ENCODE measurements around the gene AGTR1. TPM values are rescaled to one million over a fixed set of nuclear protein-coding genes. Genes with fewer than 3 reads are reported as not detected.

The AGTR1 gene
- total and polyA plus RNA-seq, 2 of the 13 experiments (the other 11 are each of a cell fraction or from before 2014, with no cell fraction given): 0.64 to 1.5 TPM

DNA sequence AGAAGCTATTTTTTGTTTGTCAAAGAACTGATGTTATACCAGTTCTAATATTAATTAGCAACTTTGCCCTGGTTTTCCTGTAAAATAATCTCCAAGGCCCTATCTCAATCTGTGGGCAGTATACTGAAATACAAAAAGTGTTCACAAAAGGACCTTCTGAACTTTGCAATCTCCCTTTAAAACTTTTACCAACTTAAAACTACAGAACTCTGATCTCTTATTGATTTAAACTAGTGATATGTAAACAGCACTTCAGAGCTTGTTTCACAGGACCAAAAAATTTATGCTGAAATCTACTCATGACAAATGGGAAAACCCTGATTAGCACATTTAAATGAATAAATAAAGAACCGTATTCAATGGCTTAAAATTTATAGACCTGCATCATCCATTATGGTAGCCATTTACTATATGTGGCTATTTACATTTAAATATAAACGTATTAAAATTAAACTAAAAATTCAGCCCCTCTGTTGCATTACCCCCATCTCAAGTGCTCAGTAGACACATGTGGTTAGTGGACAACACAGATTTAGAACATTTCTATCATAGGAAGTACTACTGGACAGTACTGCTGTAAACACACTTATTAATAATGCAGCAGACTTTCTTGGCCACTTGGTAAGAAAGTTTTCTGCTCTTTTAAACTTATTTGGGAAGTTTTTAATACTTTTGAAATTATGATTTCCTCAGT, 12.0 kb downstream of the AGTR1 start (continued):
- TF ChIP-seq NCOR1 (IDR thresholded peaks at IDR 0.05; ENCODE audit: borderline replicate concordance, low read length): peak; percentile 58
- no peak for TF ChIP-seq ZKSCAN5 (CRISPR knock-in tag; IDR thresholded peaks at IDR 0.05)
- TF ChIP-seq AKAP8 (CRISPR knock-in tag; IDR thresholded peaks at IDR 0.05): no peak
- TF ChIP-seq NR2F6 (IDR thresholded peaks at IDR 0.05): peak; percentile 70; the same call in 1 of the 2 replicates
- TF ChIP-seq NR2F6 (CRISPR knock-in tag; IDR thresholded peaks at IDR 0.05): 0 out of 2 replicates have a peak, but pooled peaks have one; percentile 40
- no peak for TF ChIP-seq ZNF543 (CRISPR knock-in tag; IDR thresholded peaks at IDR 0.05)
- TF ChIP-seq, protein P1, sequence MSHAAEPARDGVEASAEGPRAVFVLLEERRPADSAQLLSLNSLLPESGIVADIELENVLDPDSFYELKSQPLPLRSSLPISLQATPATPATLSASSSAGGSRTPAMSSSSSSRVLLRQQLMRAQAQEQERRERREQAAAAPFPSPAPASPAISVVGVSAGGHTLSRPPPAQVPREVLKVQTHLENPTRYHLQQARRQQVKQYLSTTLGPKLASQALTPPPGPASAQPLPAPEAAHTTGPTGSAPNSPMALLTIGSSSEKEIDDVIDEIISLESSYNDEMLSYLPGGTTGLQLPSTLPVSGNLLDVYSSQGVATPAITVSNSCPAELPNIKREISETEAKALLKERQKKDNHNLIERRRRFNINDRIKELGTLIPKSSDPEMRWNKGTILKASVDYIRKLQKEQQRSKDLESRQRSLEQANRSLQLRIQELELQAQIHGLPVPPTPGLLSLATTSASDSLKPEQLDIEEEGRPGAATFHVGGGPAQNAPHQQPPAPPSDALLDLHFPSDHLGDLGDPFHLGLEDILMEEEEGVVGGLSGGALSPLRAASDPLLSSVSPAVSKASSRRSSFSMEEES (CRISPR knock-in tag; IDR thresholded peaks at IDR 0.05): no peak; the same call in 1 of the 2 replicates
- TF ChIP-seq KLF12 (CRISPR knock-in tag; IDR thresholded peaks at IDR 0.05; ENCODE audit: borderline replicate concordance): no peak
- TF ChIP-seq ZBTB42 (CRISPR knock-in tag; IDR thresholded peaks at IDR 0.05): no peak
- TF ChIP-seq BRCA1 (CRISPR knock-in tag; IDR thresholded peaks at IDR 0.05): no peak
- no peak for TF ChIP-seq EZH2 (conservative IDR thresholded peaks at IDR 0.05; ENCODE audit: low read depth, low read length)
- 0 out of 4 replicates have a peak, but pooled peaks of 1 of the 2 experiments have one; percentile 29 for TF ChIP-seq KLF16 (CRISPR knock-in tag; IDR thresholded peaks at IDR 0.05)
- TF ChIP-seq ZNF30 (CRISPR knock-in tag; IDR thresholded peaks at IDR 0.05): no peak
- no peak for TF ChIP-seq ELF1 (CRISPR knock-in tag; IDR thresholded peaks at IDR 0.05)
- peak; percentile 71 for TF ChIP-seq HNF4G (IDR thresholded peaks at IDR 0.05; ENCODE audit: borderline replicate concordance, low read depth, low read length)
- TF ChIP-seq HNF4G (CRISPR knock-in tag; IDR thresholded peaks at IDR 0.05; ENCODE audit: borderline replicate concordance, low read depth): no peak
- TF ChIP-seq MLLT10 (CRISPR knock-in tag; IDR thresholded peaks at IDR 0.05): no peak
- no peak for TF ChIP-seq ZSCAN30 (CRISPR knock-in tag; IDR thresholded peaks at IDR 0.05)
- TF ChIP-seq ATRX (CRISPR knock-in tag; IDR thresholded peaks at IDR 0.05; ENCODE audit: borderline replicate concordance): no peak
- no peak for TF ChIP-seq ESRRA (CRISPR knock-in tag; IDR thresholded peaks at IDR 0.05; ENCODE audit: low read depth)
- TF ChIP-seq ZNF225 (CRISPR knock-in tag; IDR thresholded peaks at IDR 0.05): no peak
- no peak for TF ChIP-seq ZNF234 (CRISPR knock-in tag; conservative IDR thresholded peaks at IDR 0.05)
- TF ChIP-seq FOXA1 (IDR thresholded peaks at IDR 0.05): peak; percentile 93
- TF ChIP-seq FOXA1 (CRISPR knock-in tag; IDR thresholded peaks at IDR 0.05): peak; percentile 84
- TF ChIP-seq IKZF1 (IDR thresholded peaks at IDR 0.05): no peak
- TF ChIP-seq MIXL1 (CRISPR knock-in tag; IDR thresholded peaks at IDR 0.05): peak; percentile 78
- TF ChIP-seq ZNF562 (CRISPR knock-in tag; IDR thresholded peaks at IDR 0.05; ENCODE audit: borderline replicate concordance): no peak
- no peak for TF ChIP-seq ZNF644 (CRISPR knock-in tag; IDR thresholded peaks at IDR 0.05; ENCODE audit: low read depth)
- TF ChIP-seq, protein P2, sequence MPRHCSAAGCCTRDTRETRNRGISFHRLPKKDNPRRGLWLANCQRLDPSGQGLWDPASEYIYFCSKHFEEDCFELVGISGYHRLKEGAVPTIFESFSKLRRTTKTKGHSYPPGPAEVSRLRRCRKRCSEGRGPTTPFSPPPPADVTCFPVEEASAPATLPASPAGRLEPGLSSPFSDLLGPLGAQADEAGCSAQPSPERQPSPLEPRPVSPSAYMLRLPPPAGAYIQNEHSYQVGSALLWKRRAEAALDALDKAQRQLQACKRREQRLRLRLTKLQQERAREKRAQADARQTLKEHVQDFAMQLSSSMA (CRISPR knock-in tag; IDR thresholded peaks at IDR 0.05): no peak
- no peak for TF ChIP-seq JUN (CRISPR knock-in tag; IDR thresholded peaks at IDR 0.05)
- no peak for TF ChIP-seq ZFP36 (IDR thresholded peaks at IDR 0.05; ENCODE audit: borderline replicate concordance, low read depth, low read length, partially characterized antibody)
- no peak for TF ChIP-seq ZNF616 (CRISPR knock-in tag; IDR thresholded peaks at IDR 0.05; ENCODE audit: low read depth)
- no peak for TF ChIP-seq PRPF4 (IDR thresholded peaks at IDR 0.05; ENCODE audit: low read depth, low read length, poor library complexity, severe bottlenecking)
- TF ChIP-seq ISL2 (CRISPR knock-in tag; IDR thresholded peaks at IDR 0.05): peak; percentile 72
